Activated CD4-positive, CD25-positive, alpha-beta regulatory T cell treated with anti-CD3 and anti-CD28 coated beads, Interleukin-2, amount 50 U/mL, for 24 hours (primary cell): ENCODE data around the gene ABHD2.
"Not testable (repeated sequence)": the region's sequence is repeated elsewhere in the genome, so short reads cannot be mapped to it uniquely, and the experiment has no call there.

Experiments
- ATAC-seq, 2 donors: fragments of 150-1000 bp; cut with Tn5 transposase; one replicate each; pipeline ENCODE4 v1.10.0; 2021; ENCODE audit warnings: mild to moderate bottlenecking in 1 of 2, moderate library complexity in 1 of 2

The ABHD2 gene

DNA sequence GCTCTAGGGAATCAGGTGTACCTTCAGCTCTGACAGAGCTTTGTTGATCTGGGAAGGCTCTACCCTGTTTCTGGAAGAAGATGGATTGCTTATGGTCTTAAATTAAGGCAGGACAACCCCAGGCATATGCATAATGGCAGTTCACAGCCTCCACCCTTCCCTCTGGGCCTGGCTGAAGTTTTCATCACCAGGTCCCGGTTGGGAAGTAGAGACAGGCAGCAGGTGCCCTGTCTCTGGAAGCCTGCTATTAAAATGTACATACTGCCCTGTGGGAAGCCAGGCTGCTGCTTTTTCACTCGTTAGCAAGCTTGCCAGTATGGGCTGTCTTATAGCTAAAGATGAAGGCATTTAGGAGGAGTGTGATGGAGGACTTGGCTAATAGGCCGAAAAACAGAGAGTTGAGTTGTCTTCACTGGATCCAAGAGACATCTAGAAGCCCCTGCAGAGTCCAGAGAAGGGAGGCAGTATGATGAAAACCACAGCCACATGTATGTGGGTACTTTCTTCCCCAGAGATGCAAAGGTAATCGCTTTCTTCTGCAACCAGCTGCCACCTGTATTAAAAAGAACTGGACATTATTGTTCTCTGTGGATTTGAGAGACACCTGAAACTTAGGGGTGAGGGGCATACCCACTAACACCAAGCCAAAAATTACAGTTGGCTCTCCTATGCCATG lies 34.4 kb downstream of the ABHD2 start:
- no peak for ATAC-seq

- no peak for ATAC-seq
Observed at GRCh38 chr15:89123181-89123525, 34.9 kb downstream of the ABHD2 start.

DNA sequence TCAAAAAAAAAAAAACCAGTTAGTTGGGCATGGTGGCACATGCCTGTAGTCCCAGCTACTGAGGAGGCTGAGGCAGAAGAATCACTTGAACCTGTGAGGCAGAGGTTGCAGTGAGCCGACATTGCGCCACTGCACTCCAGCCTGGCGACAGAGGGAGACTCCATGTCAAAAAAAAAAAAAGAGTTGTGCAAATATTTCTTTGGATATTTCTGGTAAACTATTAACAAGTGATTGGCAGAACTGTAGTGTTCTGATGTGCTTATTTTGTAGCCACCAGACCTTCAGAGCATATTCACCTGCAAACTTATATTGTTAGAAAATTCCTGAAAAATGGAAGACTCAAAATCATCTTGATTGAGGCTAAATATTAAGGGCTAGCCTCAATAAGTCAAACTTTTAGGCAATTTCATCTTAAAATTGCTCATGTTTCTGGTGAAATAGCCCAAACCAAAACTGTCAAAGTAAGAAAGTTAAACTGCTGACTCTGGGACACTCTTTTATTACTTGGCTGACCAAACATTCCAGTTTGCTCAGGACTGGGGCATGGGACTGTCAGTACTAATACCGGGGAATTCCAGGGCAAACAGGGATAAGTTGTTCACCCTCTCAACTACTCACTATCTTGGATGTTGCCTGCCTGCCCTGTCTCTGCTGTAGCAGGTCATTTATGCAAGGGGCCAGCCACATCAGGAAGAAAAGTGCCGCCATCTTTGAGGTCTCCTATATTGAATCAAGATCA lies 37.0 kb downstream of the ABHD2 start:
- no peak for ATAC-seq

- no peak for ATAC-seq
Observed at GRCh38 chr15:89126009-89126408, 37.8 kb downstream of the ABHD2 start.

DNA sequence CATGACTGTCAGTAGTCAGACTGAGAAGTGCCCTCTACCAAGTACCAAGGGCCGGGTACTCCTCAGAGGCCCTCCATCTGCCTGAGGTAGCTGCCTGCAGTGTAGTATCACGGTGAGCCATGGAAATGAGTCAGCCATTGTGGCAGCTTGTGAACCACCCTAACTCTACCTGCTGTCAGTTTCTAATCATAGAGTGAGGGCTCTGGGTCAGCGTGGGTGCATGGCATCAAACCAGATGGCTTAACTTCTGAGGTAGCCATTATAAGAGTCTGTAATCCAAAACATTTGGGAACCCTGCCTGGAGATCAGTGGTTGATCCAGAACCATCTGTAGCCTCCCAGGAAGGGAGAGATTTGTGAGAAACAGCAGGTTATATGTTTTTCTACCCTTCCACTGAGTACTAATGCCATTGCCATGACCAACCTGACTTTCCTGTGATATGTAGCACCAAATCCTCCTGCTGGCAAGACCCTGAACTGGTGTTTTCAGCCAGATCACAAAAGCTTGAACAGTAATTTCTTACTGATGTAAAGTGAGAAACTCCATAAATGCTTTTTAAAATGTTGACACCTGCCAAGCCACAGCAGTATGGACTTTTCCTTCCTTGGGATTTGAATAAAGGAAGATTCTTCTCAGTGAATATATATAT lies 38.9 kb downstream of the ABHD2 start:
- peak; percentile 81 to 93 for ATAC-seq

DNA sequence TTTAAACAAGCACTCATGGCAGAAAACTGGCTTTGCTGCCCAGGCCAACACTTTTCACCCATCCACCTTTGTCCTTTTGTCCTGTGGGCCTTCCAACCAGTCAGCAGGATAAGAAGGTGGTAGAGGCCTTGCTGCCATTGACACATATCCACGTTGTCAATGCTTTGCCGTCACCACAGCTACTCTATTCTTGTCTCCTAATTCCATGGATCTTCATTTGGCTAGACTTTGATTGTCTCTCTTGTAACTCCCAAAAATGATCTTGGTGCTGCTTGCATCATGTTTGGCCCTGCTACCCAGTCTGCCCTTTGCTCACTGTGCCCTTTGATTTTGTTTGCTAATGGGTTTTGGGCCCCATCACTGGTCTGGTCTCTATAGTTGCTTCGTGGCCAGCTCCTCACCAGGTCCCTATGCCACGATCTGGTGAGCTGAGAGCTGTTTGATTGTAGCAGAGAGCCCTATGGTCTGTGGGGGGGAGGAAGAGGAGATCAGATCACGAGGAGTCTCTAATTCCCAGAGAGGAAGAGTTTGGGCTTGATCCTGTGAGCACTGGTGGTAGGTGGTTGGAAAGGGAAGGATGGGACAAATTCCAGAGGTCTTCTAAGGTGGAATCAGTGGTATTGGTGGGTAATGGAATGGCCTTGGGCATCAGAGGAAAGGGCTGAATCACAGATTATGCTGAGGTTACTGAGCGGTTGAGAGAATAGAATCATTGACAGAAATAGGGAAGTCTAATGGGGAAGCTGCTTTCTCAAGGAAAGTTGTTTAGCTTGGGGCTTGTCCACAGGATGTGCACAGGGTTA lies 40.3 kb downstream of the ABHD2 start:
- ATAC-seq, result no peak

- peak; percentile 56 to 59 for ATAC-seq
Observed at GRCh38 chr15:89129123-89129815, 41.0 kb downstream of the ABHD2 start.

- no peak for ATAC-seq
Observed at GRCh38 chr15:89129816-89130134, 41.5 kb downstream of the ABHD2 start.

DNA sequence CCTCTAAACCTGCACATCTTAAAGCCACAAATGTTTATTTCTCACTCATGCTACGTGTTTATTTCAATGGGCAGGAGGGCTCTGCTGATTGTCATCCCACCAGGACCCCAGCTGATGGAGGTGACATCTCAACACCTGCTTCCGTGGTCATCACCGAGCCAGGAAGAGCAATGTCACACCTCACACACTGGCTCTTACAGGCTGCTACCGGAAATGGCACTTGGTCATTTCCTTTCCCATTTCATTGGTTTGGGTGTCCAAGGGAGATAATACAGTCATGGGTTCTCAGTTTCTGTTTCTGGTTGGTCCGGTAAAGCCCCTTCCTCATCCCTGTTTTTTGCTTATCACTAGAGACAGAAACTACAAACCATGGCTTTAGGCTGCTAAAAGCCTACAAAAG lies 41.9 kb downstream of the ABHD2 start:
- ATAC-seq, result no peak

GRCh38 chr15:89131731-89132130 lies 43.5 kb downstream of the ABHD2 start:
- ATAC-seq, result no peak

DNA sequence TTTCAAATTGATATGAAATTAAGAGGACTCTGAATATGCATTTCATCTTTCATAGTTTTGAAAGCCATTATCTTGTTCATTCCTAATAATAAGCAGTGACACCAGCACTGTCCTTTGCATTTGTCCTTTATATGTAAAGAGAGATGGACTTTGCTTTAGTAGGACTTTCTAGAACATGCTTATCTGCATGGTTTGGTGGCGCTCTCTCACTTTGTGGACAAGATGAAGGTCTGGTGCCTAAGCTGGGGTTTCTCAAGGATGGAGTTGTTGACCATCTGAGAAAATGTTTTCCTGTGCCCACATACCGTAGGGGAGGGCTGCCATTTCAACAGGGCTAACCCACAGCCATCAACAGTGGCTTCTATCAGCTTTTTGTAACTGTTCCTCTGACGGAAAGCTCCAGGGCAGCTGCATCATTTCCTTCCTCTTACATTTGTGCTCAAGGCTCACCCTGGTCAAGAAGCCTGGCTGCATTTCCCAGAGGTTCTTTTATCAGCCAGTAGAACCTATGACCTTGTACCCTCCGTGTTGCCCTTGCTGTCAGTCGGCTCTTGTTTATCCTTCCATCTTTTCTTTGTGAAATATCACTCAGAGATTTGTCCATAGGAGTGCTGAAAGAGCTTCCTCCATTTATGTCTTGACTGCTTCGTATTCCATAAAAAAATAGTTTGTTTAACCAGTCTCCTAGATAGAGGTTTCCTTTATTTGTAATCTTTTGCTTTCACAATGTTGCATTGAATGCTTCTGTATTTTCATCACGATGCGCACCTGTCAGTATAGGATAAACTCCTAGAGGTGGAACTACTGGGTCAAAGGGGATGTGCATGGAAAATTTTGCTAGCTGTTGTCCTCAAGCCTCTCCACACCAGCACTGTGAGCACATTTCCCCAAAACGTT lies 44.6 kb downstream of the ABHD2 start:
- no peak for ATAC-seq

- not testable (repeated sequence) for ATAC-seq
Observed at GRCh38 chr15:89135387-89136077, 47.3 kb downstream of the ABHD2 start.

GRCh38 chr15:89136078-89136806 lies 48.0 kb downstream of the ABHD2 start:
- ATAC-seq, result no peak

DNA sequence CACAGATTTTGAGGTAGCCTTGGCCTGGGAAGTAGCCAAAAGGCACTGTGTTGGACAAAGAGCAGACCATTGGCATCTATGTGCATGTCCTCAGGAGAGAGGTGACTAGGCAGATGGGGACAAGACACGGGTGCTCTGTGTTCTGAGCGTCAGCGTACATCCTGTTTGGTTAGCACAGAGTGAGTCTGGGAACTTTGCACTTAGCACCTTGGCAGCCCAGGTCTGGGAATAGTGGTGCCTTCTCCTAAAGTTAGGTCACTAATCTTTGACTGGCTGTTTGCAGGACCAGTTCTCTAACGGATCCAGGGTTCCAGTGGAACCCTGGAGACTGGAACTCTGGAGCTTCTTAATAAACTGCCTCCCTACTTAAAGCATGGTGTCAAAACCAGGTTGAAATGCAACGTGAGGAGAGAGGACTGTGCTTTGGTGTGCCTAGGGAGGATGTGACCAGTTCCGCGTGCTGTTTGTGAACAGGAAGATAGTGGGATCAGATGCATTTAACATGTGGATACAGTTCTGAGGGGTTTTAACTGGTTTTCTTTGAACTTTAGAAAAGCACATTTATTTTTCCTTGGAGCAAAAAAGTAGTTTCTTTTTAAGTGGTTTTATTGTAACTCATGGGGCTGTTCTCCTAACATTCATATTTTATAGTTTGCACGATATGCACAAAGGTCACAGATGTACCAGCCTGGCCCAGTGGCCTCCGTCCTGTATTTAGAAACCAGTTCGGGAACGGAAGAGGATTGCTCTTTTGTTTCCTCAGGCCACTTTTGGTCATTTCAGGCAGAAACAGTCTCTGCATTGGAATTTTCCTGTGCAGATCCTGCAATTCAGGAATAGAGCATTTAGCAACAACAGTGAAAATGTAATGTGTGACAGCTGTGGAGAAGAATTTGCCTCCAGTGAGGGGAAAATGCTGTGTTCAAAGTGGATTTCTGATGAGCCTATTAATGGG lies 48.8 kb downstream of the ABHD2 start:
- no peak for ATAC-seq

- no peak for ATAC-seq
Observed at GRCh38 chr15:89137926-89138325, 49.7 kb downstream of the ABHD2 start.

DNA sequence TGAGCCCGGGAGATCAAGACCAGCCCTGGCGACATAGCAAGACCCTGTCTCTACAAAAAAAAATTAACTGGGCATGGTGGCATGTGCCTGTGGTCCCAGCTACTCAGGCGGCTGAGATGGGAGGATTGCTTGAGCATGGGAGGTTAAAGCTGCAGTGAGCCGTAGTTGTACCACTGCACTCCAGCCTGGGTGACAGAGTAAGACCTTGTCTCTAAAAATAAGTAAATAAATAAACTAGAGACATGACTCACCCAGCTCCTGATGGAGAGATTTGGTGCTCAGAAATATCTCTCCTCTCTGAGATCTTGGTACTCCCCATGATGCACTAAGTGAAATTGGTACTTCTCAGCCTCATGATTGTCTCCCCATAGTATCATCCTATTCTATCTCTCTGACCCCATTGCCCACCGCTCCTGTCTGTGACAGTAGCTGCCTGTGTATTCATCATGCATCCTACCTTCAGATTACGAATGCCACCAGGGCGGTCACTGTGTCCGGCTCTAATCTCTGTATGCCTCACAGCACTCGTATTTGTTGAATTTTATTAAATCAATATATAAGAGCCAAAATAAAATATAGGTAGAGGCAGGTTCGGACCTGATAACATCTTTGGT lies 50.9 kb downstream of the ABHD2 start:
- no peak for ATAC-seq

GRCh38 chr15:89139613-89140499 lies 51.6 kb downstream of the ABHD2 start:
- no peak for ATAC-seq

- ATAC-seq, result no peak
Observed at GRCh38 chr15:89140595-89140994, 52.3 kb downstream of the ABHD2 start.
